SK-N-SH (cell line): ENCODE measurements around the gene CPTP.

ENCODE experiments used
- EZH2phosphoT487 ChIP-seq: fragments of 200-600 bp; sonication (generic); IDR thresholded peaks from 2 replicates; pipeline ENCODE4 v1.6.1; 2017; ENCODE audit warnings: low read depth, mixed run types, mild to moderate bottlenecking, antibody characterized with exemption, moderate library complexity, borderline replicate concordance
- FOSL2 ChIP-seq: IDR thresholded peaks from 2 replicates; pipeline ENCODE4 v1.4.0; 2012; ENCODE audit warnings: low read depth, mild to moderate bottlenecking, moderate library complexity, borderline replicate concordance
- FOXJ3 ChIP-seq: sonication (generic); formaldehyde crosslinking; IDR thresholded peaks from 2 replicates; pipeline ENCODE4 v1.5.1; 2020; ENCODE audit warnings: mild to moderate bottlenecking, missing genetic modification reagents
- FOXM1 ChIP-seq: IDR thresholded peaks from 2 replicates; pipeline ENCODE4 v1.4.0; 2012; ENCODE audit warnings: low read depth, mild to moderate bottlenecking
- MXI1 ChIP-seq: IDR thresholded peaks from 2 replicates; pipeline ENCODE4 v1.6.1; 2012; ENCODE audit warnings: mild to moderate bottlenecking, low read depth, low read length, improper control_type of control experiment
- NFIC ChIP-seq: IDR thresholded peaks from 2 replicates; pipeline ENCODE4 v1.4.0; 2012; ENCODE audit warnings: borderline replicate concordance
- RCOR1 ChIP-seq: fragments of 150-350 bp; IDR thresholded peaks from 2 replicates; pipeline ENCODE4 v1.6.1; 2017; ENCODE audit warnings: antibody characterized with exemption, low read length
- TAF1 ChIP-seq: IDR thresholded peaks from 2 replicates; pipeline ENCODE4 v1.6.1; 2012; ENCODE audit warnings: low read depth, mild to moderate bottlenecking, low read length, moderate library complexity, borderline replicate concordance
- TEAD4 ChIP-seq: IDR thresholded peaks from 2 replicates; pipeline ENCODE4 v1.4.0; 2012; ENCODE audit warnings: mild to moderate bottlenecking, borderline replicate concordance; ENCODE audit not compliant: insufficient read depth
- TF ChIP-seq, protein P1 (sequence below): fragments of 200-600 bp; sonication (generic); IDR thresholded peaks from 2 replicates; pipeline ENCODE4 v1.6.1; 2017; ENCODE audit warnings: antibody characterized with exemption, mild to moderate bottlenecking, moderate library complexity
- TF ChIP-seq, protein P2 (sequence below): IDR thresholded peaks from 2 replicates; pipeline ENCODE4 v1.4.0; 2012; ENCODE audit warnings: low read depth
- TF ChIP-seq, protein P3 (sequence below): IDR thresholded peaks from 2 replicates; pipeline ENCODE4 v1.6.1; 2012; ENCODE audit warnings: mild to moderate bottlenecking, low read depth, low read length, moderate library complexity
- TF ChIP-seq, protein P4 (sequence below): fragments of 150-350 bp; IDR thresholded peaks from 2 replicates; pipeline ENCODE4 v1.6.1; 2017; ENCODE audit warnings: antibody characterized with exemption, low read length, low read depth, borderline replicate concordance

DNA sequence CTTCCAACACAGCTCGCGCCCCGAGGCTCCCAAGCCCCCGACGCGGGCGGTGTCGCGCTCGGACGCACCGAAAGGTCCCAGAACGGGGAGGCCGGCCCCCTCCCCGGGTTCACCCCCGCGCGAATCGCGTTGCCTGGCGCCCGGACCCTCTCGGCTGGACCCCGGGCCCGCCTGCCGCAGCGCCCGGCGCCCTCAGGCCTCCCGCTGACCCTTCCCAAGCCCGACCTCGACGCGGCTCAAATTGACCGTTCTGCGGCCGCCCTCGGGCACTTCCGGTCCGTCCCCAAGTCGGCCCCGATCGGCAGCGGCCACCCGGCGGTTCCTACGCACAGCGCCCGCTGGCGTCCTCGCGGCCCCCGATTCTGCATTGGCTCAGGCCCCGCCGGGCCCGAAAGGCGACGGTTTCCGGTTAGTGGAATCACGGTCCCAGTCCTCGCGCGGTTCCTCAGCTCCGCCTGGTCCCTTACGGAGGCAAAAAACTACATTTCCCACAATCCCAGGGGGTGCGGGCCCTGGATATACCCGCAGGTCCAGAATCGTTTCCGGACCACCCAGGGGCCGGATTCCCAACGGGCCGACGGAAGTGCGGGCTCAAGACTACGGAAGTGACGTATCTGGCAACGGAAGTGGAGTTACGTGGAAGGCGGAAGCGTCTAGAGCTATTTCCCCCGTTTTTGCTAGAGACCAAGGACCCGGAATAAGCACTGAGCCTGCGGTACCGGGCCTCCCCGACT is 50.5 kb downstream of the CPTP start, which contains the start of gene AURKAIP1:
- TF ChIP-seq, protein P1, sequence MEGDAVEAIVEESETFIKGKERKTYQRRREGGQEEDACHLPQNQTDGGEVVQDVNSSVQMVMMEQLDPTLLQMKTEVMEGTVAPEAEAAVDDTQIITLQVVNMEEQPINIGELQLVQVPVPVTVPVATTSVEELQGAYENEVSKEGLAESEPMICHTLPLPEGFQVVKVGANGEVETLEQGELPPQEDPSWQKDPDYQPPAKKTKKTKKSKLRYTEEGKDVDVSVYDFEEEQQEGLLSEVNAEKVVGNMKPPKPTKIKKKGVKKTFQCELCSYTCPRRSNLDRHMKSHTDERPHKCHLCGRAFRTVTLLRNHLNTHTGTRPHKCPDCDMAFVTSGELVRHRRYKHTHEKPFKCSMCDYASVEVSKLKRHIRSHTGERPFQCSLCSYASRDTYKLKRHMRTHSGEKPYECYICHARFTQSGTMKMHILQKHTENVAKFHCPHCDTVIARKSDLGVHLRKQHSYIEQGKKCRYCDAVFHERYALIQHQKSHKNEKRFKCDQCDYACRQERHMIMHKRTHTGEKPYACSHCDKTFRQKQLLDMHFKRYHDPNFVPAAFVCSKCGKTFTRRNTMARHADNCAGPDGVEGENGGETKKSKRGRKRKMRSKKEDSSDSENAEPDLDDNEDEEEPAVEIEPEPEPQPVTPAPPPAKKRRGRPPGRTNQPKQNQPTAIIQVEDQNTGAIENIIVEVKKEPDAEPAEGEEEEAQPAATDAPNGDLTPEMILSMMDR, result peak; percentile 28
- TF ChIP-seq, protein P2, sequence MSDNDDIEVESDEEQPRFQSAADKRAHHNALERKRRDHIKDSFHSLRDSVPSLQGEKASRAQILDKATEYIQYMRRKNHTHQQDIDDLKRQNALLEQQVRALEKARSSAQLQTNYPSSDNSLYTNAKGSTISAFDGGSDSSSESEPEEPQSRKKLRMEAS, result peak; percentile 75
- TF ChIP-seq FOSL2, result peak; percentile 4; the same call in 1 of the 2 replicates
- no peak for TF ChIP-seq EZH2phosphoT487
- TF ChIP-seq, protein P3, sequence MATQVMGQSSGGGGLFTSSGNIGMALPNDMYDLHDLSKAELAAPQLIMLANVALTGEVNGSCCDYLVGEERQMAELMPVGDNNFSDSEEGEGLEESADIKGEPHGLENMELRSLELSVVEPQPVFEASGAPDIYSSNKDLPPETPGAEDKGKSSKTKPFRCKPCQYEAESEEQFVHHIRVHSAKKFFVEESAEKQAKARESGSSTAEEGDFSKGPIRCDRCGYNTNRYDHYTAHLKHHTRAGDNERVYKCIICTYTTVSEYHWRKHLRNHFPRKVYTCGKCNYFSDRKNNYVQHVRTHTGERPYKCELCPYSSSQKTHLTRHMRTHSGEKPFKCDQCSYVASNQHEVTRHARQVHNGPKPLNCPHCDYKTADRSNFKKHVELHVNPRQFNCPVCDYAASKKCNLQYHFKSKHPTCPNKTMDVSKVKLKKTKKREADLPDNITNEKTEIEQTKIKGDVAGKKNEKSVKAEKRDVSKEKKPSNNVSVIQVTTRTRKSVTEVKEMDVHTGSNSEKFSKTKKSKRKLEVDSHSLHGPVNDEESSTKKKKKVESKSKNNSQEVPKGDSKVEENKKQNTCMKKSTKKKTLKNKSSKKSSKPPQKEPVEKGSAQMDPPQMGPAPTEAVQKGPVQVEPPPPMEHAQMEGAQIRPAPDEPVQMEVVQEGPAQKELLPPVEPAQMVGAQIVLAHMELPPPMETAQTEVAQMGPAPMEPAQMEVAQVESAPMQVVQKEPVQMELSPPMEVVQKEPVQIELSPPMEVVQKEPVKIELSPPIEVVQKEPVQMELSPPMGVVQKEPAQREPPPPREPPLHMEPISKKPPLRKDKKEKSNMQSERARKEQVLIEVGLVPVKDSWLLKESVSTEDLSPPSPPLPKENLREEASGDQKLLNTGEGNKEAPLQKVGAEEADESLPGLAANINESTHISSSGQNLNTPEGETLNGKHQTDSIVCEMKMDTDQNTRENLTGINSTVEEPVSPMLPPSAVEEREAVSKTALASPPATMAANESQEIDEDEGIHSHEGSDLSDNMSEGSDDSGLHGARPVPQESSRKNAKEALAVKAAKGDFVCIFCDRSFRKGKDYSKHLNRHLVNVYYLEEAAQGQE, result peak; percentile 55; the same call in 1 of the 2 replicates
- TF ChIP-seq MXI1, result no peak
- TF ChIP-seq, protein P4, sequence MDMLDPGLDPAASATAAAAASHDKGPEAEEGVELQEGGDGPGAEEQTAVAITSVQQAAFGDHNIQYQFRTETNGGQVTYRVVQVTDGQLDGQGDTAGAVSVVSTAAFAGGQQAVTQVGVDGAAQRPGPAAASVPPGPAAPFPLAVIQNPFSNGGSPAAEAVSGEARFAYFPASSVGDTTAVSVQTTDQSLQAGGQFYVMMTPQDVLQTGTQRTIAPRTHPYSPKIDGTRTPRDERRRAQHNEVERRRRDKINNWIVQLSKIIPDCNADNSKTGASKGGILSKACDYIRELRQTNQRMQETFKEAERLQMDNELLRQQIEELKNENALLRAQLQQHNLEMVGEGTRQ, result no peak
- TF ChIP-seq RCOR1, result peak; percentile 49
- peak; percentile 88 for TF ChIP-seq TAF1
- TF ChIP-seq NFIC, result peak; percentile 31; the same call in 1 of the 2 replicates
- no peak; the same call in 1 of the 2 replicates for TF ChIP-seq FOXJ3
- TF ChIP-seq FOXM1, result 0 out of 2 replicates have a peak, but pooled peaks have one; percentile 45
- no peak for TF ChIP-seq TEAD4
